Astrocyte (in vitro differentiated cells and primary cell): ENCODE data around the gene PAXIP1.

Source experiments
- CTCF ChIP-seq: IDR thresholded peaks from 2 replicates; pipeline ENCODE4 v1.5.1; 2011; ENCODE audit warnings: low read depth, mild to moderate bottlenecking, inconsistent platforms, low read length, moderate library complexity; ENCODE audit not compliant: insufficient read depth
- EZH2 ChIP-seq: IDR thresholded peaks from 2 replicates; pipeline ENCODE4 v1.6.1; 2012; ENCODE audit warnings: mild to moderate bottlenecking, low read length, inconsistent platforms; ENCODE audit not compliant: insufficient read depth

- TF ChIP-seq EZH2 (no peak), CTCF (peak; percentile 42)
Observed at GRCh38 chr7:155009570-155010157, 6.7 kb upstream of the PAXIP1 start.
